SHP77 treated with DMSO at 0.1 percent for 48 hours (cell line): ENCODE results near the gene BCLAF3.

ENCODE experiments used
- DNase-seq: peaks from one replicate; lab custom pipeline; 2025; lab: John Stamatoyannopoulos, UW

BCLAF3 gene

DNA sequence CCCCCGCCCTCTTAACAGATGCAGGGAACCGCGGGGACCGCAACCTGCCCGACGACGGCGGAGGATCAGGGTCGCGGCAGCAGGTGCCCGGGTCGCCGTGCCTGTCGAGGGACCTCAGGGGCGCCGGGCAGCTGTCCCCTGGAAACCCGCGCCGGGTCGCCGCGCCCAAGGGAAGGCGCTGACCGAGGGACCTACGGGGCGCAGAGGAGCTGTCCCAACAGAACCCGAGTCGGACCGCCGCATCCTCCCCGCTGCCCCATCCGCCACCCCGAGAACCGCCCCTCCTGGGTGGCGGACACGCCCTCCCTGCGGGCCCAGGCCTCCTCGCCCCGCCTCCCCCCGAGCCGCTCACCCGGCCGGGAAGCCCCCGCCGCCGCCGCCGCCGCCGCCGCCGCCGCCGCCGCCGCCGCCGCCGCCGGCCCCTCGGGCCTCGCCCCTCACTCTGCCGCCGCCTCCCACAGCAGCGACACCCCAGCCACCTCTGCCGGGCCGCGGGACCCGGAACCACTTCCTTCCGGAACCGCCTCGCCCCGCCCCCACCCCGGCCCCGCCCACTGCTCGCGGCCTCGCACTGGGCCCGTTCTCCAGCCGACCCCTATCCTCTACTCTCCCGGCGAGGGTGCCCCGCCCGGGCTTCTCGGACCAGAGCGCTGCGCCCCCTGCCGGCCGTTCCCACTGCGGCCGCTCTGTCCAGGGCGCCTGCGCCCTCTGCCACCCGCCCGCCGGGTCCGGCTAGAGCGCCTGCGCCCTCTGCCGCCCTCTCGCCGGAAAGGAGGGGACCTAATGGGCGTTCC is at the start of gene BCLAF3:
Gene BCLAF3, minus strand, starts transcription at position 506 of the 794 bp plus-strand sequence. CDS start 20,797 bp downstream, outside the sequence.
- peak; percentile 47 for DNase-seq

- DNase-seq = no peak
Observed at GRCh38 chrX:20038966-20039365, 48.1 kb upstream of the BCLAF3 start.

DNA sequence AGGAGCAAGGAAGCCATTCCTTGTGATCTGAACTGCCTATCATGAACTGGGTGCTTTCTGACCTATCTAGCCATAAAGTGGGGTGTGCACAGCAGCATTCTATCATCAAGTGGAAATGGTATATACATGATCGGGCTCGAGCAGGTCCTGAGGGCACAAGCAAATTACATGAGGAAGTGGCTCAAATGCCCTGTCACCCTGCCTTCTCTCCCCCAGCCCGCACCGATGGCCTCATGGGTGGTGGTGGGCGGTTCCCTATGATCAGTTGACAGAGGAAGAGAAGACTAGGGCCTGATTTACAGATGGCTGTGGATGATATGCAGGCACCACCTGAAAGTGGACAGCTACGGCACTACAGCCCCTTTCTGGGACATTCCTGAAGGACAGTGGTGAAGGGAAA is 46.3 kb upstream of the BCLAF3 start:
- no peak for DNase-seq

DNA sequence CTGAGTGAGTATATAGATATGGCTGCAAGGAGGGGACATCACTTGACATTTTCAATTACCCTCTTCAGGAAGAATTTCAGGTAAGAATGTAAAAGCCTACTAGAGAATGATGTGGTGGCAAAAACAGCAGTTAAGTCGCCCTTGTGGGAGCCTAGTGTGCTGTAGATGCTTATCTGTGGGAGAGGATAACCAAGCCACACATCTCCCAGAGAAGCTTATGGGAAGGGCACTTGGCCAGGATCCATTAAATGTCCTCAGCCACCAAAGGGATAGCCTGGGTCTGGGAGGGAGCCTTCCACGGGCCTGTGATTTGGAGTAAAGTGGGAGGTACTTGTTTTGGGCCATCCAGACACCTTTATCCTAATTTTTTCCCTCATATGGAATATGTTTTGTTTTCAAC is 41.3 kb upstream of the BCLAF3 start:
- no peak for DNase-seq

DNA sequence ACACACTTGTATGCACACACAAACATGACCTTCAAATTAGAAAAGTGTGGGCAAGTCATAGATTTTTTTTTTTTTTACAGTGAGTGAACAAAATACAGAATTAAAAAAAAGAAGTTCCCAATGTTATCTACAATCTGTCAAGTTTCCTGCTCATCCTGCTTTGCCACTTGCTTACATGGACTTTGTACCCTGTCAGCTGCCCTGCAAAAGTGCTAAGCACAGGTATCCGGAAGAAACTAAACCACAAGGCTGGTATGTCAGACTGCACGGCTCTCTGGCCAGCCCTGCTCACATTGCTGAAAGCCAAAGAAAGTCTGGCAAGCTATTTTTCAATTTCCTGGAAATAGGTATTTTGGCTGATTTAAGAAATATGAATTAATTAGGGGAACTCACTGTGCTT is 38.9 kb upstream of the BCLAF3 start:
- no peak for DNase-seq

DNA sequence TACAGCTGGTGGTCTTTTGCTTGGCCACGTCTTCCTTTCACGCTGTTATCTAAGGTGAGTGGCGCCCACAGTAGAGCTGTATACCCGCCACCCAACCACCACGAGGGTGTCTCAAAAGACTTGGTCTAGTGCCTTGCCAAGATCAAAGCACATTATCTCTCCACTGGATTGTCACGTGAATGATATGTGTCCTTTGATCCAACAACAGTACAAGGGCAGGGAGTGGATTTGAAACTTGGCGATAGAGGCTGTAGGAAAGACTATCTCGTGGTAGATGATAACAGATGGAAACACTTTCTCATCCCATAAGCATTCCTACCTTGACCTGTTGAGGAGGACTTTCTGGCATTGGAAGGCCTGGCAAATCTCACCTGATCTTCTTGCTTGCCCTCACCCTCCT is 37.7 kb upstream of the BCLAF3 start:
- no peak for DNase-seq

- DNase-seq = no peak
Observed at GRCh38 chrX:20026278-20026677, 35.4 kb upstream of the BCLAF3 start.

DNA sequence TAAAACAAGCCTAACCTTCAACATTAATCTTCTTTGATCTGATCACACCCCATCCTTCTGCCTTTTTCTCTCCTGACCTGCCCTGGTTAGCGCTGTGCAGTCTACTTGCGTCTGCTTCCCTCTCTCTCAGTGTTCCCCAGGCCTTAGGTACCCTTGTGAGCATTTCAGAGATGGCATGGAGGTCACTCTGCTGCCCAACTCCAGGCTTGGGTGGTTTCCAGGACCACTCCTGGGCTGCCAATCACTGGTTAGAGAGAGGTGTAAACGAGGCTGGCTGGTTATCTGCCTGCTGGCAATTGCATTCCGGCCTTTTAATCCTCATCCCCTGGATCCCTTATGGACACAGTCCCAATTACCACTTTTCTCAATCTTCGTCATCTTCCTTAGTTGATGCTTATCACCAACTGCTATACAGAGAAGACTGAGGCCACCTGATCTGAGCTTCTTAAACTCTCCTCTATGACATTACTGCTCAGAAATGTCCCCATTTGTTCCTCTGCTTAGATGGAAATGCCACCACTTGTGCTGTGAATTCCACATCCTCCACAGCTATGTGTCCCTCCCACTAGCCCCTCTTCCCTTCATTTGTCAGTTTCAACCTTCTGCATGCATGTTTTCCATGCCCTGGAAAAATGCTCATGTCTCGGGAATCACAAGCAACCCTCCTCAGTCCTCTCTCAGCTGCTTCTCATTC is 29.0 kb upstream of the BCLAF3 start:
- no peak for DNase-seq

- DNase-seq = no peak
Observed at GRCh38 chrX:20016616-20016945, 25.7 kb upstream of the BCLAF3 start.

DNA sequence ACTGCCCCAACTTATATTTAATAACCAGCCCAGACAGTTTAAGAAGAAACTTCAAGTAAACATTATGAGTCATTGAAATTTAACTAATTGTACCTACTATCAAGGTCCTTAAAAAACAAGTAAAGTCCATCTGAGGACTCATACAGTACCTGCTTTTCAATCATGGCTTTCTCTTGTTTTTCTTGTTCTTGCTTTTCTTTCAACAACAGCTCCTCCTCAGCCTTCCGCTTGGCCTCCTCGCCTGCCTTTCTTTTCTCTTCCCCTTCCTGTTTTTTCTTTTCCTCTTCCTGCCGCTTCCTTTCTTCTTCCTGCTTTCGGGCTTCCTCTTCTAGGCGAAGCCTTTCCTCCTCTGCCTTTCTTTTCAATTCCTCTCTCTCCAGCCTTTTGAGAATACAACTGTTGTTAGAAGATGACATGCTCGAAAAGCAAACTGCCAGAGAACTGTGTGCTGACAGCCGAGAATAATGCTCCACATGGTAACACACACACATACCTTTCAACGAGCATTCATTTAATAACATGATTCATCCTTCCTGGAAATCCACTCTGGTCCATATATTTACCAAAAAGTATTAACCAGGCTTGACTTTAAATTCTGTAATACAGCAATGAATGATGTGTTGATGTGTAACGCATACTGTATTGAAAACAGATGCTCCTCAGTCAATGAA is 25.2 kb upstream of the BCLAF3 start:
- DNase-seq = no peak

- no peak for DNase-seq
Observed at GRCh38 chrX:20015422-20015821, 24.6 kb upstream of the BCLAF3 start.

DNA sequence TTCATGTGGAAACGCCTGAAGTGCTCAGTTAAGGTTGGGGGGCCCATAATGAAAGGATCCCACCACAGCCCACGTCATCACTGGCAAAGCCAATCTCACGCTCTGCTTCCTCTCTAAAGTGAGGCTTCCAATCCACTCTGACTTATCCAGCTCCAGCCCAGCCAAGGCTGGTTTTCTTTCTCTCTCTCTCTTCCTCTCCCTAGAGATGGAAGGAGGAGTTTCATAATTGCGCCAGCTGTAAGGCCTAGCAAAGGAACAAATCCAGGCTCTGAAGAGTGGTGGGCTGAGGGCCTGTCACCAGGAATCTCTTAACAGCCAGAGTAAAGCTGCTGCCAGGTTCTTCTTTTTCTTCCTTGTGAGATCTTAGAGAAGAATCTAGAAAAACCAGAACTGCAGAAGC is 20.7 kb upstream of the BCLAF3 start:
- DNase-seq = no peak

DNA sequence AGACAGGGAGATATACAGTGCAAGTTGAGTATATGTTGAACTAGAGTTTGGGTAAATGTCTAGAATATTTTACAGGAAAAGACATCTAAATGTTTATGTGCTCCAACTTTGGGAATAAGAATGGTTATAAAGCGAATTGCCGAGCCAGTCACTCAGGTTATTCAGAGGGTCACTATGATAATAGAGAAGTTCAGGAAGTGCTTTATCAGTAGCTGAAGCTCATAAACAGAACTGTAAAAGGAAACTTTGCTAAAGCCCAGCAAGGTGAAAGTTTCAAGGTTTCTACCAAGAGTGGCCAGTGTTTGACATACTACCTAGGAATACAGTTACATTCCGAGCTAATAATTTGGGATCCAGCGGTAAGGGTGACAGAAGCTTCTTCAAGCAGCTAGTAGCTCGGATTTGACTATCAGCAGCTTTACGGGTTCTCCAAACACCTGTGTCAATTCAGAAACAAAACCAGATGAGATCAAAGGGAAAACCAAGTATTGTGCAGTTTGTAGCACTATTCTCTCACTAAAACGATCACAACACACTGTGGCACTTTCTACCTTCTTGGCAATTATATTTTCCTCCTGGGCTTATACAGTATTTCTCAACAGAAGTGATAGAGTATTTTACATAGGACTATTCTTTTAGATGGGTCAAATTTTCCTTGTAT is 17.2 kb upstream of the BCLAF3 start:
- no peak for DNase-seq

GRCh38 chrX:20005883-20006282 is 15.0 kb upstream of the BCLAF3 start:
- DNase-seq = no peak

DNA sequence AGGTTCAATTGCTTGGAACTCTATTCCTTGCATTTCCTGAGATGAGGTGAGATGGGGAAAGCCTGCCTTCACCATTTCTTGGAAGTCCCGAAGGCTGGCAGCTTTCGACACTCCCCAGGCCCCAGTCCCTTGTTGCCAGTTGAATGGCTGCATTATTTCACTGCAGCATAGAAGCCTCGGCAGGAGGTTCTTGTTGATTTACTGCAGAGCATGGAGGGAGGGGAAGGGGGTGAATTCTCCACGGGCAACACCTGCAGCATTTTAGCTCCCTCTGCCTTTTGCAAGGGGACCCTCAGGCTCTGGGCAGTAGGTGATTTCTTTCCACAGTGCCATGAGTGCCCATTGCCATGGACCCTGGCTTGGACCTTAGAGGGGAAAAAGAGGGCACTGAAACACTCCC is 10.7 kb upstream of the BCLAF3 start:
- no peak for DNase-seq

DNA sequence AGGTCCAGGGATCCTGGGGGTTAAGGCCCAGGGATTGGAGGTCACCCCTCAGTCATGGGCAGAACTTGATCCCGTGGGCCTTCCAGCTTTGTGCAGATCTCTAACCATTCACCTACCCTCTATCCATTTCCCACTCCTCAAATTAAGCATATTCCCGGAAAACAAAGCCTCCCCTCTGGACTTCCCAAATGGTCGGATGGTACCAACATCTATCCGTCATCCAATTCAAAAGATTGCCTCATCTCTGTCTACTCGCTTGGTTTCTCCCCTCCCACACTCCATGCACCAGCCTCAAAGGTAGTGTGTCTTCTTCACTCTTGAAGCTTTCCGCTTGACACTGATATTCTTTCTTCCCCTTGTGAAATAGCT is 473 bp upstream of the BCLAF3 start:
- no peak for DNase-seq

- DNase-seq = no peak
Observed at GRCh38 chrX:19990151-19990555, 708 bp downstream of the BCLAF3 start.

DNA sequence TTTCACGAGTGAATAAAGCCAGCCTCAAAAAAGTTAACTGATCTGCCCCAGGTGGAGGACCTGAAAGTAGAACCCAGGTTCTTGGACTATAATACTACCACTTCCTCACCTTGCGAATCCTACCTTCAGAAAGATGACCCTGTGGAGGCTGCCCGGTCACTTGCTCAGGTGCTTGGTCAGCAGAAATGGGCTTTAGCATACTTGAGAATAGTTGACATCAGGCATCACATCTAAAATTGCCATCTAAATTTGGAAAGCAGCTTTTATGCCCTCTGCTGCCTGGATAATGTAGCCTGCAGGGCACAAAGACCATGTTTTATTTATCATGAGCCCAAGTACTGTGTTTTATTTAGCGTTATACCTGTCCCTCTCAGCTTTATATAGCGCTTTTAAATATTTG is 3.0 kb downstream of the BCLAF3 start:
- DNase-seq = no peak

GRCh38 chrX:19986531-19986930 is 4.3 kb downstream of the BCLAF3 start:
- no peak for DNase-seq

DNA sequence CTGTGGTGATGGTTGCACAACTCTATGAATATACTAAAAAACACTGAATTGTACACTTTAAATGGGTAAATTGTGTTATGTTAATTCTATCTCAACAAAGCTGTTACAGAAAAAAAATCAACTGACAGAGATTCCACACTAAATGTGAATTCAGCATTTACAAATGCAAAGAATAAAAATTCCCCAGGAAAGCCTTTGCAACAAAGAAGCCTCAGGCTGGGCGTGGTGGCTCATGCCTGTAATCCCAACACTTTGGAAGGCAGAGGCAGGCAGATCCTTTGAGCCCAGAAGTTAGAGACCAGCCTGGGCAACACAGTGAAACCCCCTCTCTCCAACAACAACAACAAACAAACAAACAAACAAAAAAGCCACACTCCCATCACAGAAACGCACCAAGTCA is 8.9 kb downstream of the BCLAF3 start:
- no peak for DNase-seq

GRCh38 chrX:19975845-19976244 is 15.0 kb downstream of the BCLAF3 start:
- DNase-seq = no peak

DNA sequence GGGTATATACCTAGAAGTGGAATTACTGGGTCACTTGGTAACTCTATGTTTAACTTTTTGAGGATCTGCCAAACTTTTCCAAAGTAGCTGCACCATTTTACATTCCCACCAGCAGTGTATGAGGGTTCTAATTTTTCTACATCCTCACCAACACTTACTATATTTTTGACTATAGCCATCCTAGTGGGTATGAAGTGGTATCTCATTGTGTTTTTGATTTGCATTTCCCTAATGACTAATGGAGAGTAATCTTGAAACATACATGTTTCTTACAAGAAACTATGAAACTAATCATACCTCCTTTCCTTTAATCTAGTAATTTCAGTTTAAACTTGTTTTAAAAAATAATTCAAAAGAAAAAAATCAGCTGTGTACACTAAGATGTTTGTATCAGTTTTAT is 17.9 kb downstream of the BCLAF3 start:
- DNase-seq = no peak

GRCh38 chrX:19968276-19968675 is 22.6 kb downstream of the BCLAF3 start:
- DNase-seq = no peak
